ENCODE data around the gene TANGO2. TPM values are rescaled to one million over a fixed set of nuclear protein-coding genes. Genes with fewer than 3 reads are reported as not detected.
A peak's percentile ranks its signal among the peaks of the same experiment; 100 is the strongest.

The TANGO2 gene
- total RNA-seq, 1 donor from 2014 or later: 44.2 TPM

GRCh38 chr22:20026996-20027601 lies 6.2 kb downstream of the TANGO2 start:
- DNase-seq (ENCODE audit: low read depth): no peak

GRCh38 chr22:20027966-20028854 lies 7.3 kb downstream of the TANGO2 start:
- DNase-seq (ENCODE audit: low read depth): peak; percentile 22
- Histone ChIP-seq H3K27me3 (ENCODE audit: control insufficient read depth, insufficient read depth, low read length) (no peaks in the 10 kb centered on the region), H3K36me3 (ENCODE audit: control insufficient read depth, insufficient read depth, low read length) (peaks cover 3% of the 10 kb centered on the region), H3K4me3 (ENCODE audit: low read depth, low read length) (no peak overlapping the region)
- peak; percentile 18 for FAIRE-seq
- peak; percentile 39 for TF ChIP-seq CTCF (IDR thresholded peaks at IDR 0.05; ENCODE audit: insufficient read depth, low read length, severe bottlenecking)

More at GRCh38 chr22:20026996-20027601, 6.2 kb downstream of the TANGO2 start:
- no peak for FAIRE-seq
- H3K36me3 ChIP-seq (ENCODE audit: control insufficient read depth, insufficient read depth, low read length): peaks cover 3% of the 10 kb centered on the region
- H3K27me3 ChIP-seq (ENCODE audit: control insufficient read depth, insufficient read depth, low read length): no peaks in the 10 kb centered on the region
- TF ChIP-seq CTCF (IDR thresholded peaks at IDR 0.05; ENCODE audit: insufficient read depth, low read length, severe bottlenecking): no peak
- H3K4me3 ChIP-seq (ENCODE audit: low read depth, low read length): no peak overlapping the region

GRCh38 chr22:20028855-20029549 lies 8.1 kb downstream of the TANGO2 start:
- FAIRE-seq: no peak
- H3K27me3 ChIP-seq (ENCODE audit: control insufficient read depth, insufficient read depth, low read length): no peaks in the 10 kb centered on the region
- no peak for TF ChIP-seq CTCF (IDR thresholded peaks at IDR 0.05; ENCODE audit: insufficient read depth, low read length, severe bottlenecking)
- no peak for DNase-seq (ENCODE audit: low read depth)
- H3K36me3 ChIP-seq (ENCODE audit: control insufficient read depth, insufficient read depth, low read length): peaks cover 5% of the 10 kb centered on the region
- H3K4me3 ChIP-seq (ENCODE audit: low read depth, low read length): no peak overlapping the region

GRCh38 chr22:20029550-20030225 lies 8.8 kb downstream of the TANGO2 start:
- TF ChIP-seq CTCF (IDR thresholded peaks at IDR 0.05; ENCODE audit: insufficient read depth, low read length, severe bottlenecking): no peak
- H3K4me3 ChIP-seq (ENCODE audit: low read depth, low read length): no peak overlapping the region
- FAIRE-seq (no peak), DNase-seq (ENCODE audit: low read depth) (no peak)
- peaks cover 5% of the 10 kb centered on the region for H3K36me3 ChIP-seq (ENCODE audit: control insufficient read depth, insufficient read depth, low read length)
- no peaks in the 10 kb centered on the region for H3K27me3 ChIP-seq (ENCODE audit: control insufficient read depth, insufficient read depth, low read length)

GRCh38 chr22:20031732-20032406 lies 11.0 kb downstream of the TANGO2 start:
- FAIRE-seq (no peak), DNase-seq (ENCODE audit: low read depth) (peak; percentile 26)
- Histone ChIP-seq H3K4me3 (ENCODE audit: low read depth, low read length) (no peak overlapping the region), H3K36me3 (ENCODE audit: control insufficient read depth, insufficient read depth, low read length) (peaks cover 10% of the 10 kb centered on the region), H3K27me3 (ENCODE audit: control insufficient read depth, insufficient read depth, low read length) (no peaks in the 10 kb centered on the region)
- no peak for TF ChIP-seq CTCF (IDR thresholded peaks at IDR 0.05; ENCODE audit: insufficient read depth, low read length, severe bottlenecking)
